HepG2 (cell line): ENCODE measurements around the gene THY1.

ENCODE experiments used
- ATF3 ChIP-seq: sonication (generic); formaldehyde crosslinking; IDR thresholded peaks from 2 replicates; pipeline ENCODE4 v1.4.0; 2020; ENCODE audit warnings: missing genetic modification reagents
- ESRRA ChIP-seq: sonication (generic); formaldehyde crosslinking; IDR thresholded peaks from 2 replicates; pipeline ENCODE4 v1.5.1; 2020; ENCODE audit warnings: mild to moderate bottlenecking, low read depth, missing genetic modification reagents
- GABPA ChIP-seq, 2 experiments: IDR thresholded peaks; 2 replicates each; pipeline ENCODE4 v1.6.1; 2011 to 2016; ENCODE audit warnings: low read depth in 2 of 2, low read length in 1 of 2, missing biosample characterization in 1 of 2, missing genetic modification characterization in 1 of 2
- HNRNPLL ChIP-seq: fragments of 200-400 bp; formaldehyde crosslinking; IDR thresholded peaks from 2 replicates; pipeline ENCODE4 v1.6.1; 2017; ENCODE audit warnings: mild to moderate bottlenecking, low read depth, low read length; ENCODE audit not compliant: poor library complexity, severe bottlenecking
- MAZ ChIP-seq, 2 experiments: sonication (generic) in 1 of 2; formaldehyde crosslinking in 1 of 2; IDR thresholded peaks; 2 replicates each; pipeline versions ENCODE4 v1.5.0 to v1.6.1; 2012 to 2020; ENCODE audit warnings: low read depth in 2 of 2, mild to moderate bottlenecking in 2 of 2, borderline replicate concordance in 1 of 2, improper control_type of control experiment in 1 of 2, low read length in 1 of 2, missing genetic modification reagents in 1 of 2, moderate library complexity in 1 of 2
- SNAPC4 ChIP-seq: sonication (generic); formaldehyde crosslinking; IDR thresholded peaks from 2 replicates; pipeline ENCODE4 v1.4.0; 2020; ENCODE audit warnings: mild to moderate bottlenecking, missing genetic modification reagents
- THRA ChIP-seq: sonication (generic); formaldehyde crosslinking; IDR thresholded peaks from 2 replicates; pipeline ENCODE4 v1.4.0; 2020; ENCODE audit warnings: missing genetic modification reagents, borderline replicate concordance
- ZBTB20 ChIP-seq: sonication (generic); formaldehyde crosslinking; IDR thresholded peaks from 2 replicates; pipeline ENCODE4 v1.8.1; 2023; ENCODE audit warnings: missing genetic modification reagents, low read depth, mild to moderate bottlenecking, borderline replicate concordance
- ZNF644 ChIP-seq: IDR thresholded peaks from 2 replicates; pipeline ENCODE4 v1.6.1; 2016; ENCODE audit warnings: low read depth

GRCh38 chr11:119418759-119419158, 4.2 kb downstream of the THY1 start:
- TF ChIP-seq SNAPC4 (CRISPR knock-in tag) (no peak), ZBTB20 (CRISPR knock-in tag) (no peak), MAZ (IDR thresholded peaks at IDR 0.05; ENCODE audit: borderline replicate concordance, low read depth, low read length) (no peak), MAZ (CRISPR knock-in tag; IDR thresholded peaks at IDR 0.05; ENCODE audit: low read depth) (no peak), GABPA (IDR thresholded peaks at IDR 0.05; ENCODE audit: low read depth, low read length) (no peak), GABPA (CRISPR knock-in tag; IDR thresholded peaks at IDR 0.05; ENCODE audit: low read depth) (no peak), THRA (CRISPR knock-in tag) (no peak), ATF3 (CRISPR knock-in tag) (no peak), ESRRA (no peak), HNRNPLL (no peak), ZNF644 (CRISPR knock-in tag) (no peak)
